Effector memory CD4-positive, alpha-beta T cell (primary cell): ENCODE measurements around the gene ERC2.

Experiments
- DNase-seq, 3 donors: peaks; one replicate each; pipeline ENCODE4 v3.0.0-alpha.2; 2020
- H3K27ac ChIP-seq: 2 replicates; pipeline ENCODE4 v1.7.0; 2013; ENCODE audit warnings: mild to moderate bottlenecking, low read length, moderate library complexity; ENCODE audit not compliant: insufficient read depth, poor library complexity, severe bottlenecking
- H3K27me3 ChIP-seq: replicated peaks from 2 replicates; pipeline ENCODE4 v1.7.0; 2013; ENCODE audit warnings: mild to moderate bottlenecking, low read length; ENCODE audit not compliant: insufficient read depth, control insufficient read depth, poor library complexity, severe bottlenecking
- H3K36me3 ChIP-seq: 2 replicates; pipeline ENCODE4 v1.7.0; 2013; ENCODE audit warnings: mild to moderate bottlenecking, low read length, moderate library complexity; ENCODE audit not compliant: control insufficient read depth, insufficient read depth
- H3K4me1 ChIP-seq: 2 replicates; pipeline ENCODE4 v1.7.0; 2013; ENCODE audit warnings: low read length, mild to moderate bottlenecking; ENCODE audit not compliant: control insufficient read depth, insufficient read depth, poor library complexity, severe bottlenecking
- H3K4me3 ChIP-seq: 2 replicates; pipeline ENCODE4 v1.7.0; 2013; ENCODE audit warnings: low read length, low read depth, mild to moderate bottlenecking; ENCODE audit not compliant: insufficient read depth, poor library complexity, severe bottlenecking
- H3K9me3 ChIP-seq: 2 replicates; pipeline ENCODE4 v1.7.0; 2013; ENCODE audit warnings: mild to moderate bottlenecking, low read length, moderate library complexity; ENCODE audit not compliant: control insufficient read depth

Gene ERC2

DNA sequence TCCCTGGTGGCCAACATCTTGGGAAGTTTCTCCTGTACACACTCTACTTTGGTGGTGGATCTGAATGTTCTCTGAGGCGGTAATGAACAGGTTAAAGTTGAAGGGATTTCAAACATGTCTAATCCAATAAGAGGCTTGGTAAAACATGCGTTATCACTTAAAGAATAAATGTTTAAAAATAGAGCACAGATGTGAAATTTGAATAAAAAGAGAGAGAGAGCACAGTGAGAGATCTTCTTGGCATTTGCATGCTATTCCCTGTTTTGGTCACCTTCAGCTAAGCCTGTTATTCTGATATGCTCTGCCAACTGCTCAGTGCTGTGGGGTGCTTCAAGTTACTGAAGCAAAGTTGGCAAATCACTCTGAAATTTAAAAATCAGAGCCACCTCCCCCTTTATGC, 743.4 kb downstream of the ERC2 start:
- H3K27ac ChIP-seq = no peak overlapping the region
- DNase-seq = no peak
- H3K36me3 ChIP-seq = no peaks in the 10 kb centered on the region
- no peaks in the 10 kb centered on the region for H3K9me3 ChIP-seq
- no peaks in the 10 kb centered on the region for H3K27me3 ChIP-seq
- no peak overlapping the region for H3K4me3 ChIP-seq
- no peaks in the 10 kb centered on the region for H3K4me1 ChIP-seq

DNA sequence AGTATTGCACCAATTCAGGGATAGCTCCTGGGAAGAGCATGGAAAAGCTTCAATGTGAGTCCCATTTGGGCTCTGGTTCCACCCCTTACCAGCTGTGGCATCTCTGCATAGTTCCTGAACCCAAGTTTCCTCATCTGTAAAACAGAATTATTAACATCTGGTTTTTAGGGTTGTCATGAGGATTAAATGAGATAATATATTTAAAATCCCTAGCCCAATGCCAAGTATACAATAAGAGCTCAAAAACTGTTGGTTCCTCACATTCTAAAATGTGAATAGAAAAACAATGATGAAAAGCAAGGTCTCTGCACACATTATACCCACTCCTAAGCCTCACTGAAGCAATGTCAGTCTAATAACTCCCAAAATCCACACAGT, 743.9 kb downstream of the ERC2 start:
- Histone ChIP-seq H3K36me3 (no peaks in the 10 kb centered on the region), H3K4me1 (no peaks in the 10 kb centered on the region), H3K27ac (no peak overlapping the region), H3K27me3 (no peaks in the 10 kb centered on the region), H3K4me3 (no peak overlapping the region), H3K9me3 (no peaks in the 10 kb centered on the region)
- DNase-seq = no peak

DNA sequence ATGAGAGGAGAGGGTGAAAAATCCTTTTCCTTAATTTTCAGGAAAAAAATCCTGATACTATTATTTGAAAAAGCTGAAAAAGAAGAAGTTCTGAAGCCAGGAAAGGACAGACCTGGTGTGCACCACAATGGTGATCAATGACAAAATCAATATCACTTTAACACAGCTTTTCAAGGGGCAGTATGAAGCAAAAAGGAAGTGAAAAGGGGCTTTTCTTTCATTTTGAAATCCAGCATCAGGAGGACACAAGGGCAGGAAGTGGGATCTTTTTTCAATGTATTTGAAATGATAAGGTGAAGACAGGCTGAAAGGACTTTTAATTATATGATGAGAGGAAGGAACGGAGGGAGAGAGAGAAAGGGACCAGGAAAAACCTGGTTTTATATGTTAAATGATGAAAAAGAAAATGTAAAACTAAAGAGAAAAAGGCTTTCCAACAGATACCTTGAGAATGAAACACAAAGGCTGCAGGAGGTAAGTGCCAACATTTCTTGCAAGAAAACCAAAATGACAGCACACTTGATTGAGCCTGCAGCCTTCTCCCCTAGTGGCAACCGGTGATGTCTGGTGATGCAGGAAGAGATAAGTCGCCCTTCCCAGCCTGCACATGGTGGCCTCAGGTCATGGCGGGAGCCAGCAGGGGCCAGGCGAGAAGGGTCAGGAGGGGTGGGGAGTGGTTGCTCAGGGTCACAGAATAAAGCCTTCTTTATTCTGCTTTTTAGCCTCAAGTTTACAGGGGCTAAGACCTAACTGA, 744.4 kb downstream of the ERC2 start:
- Histone ChIP-seq H3K27me3 (no peaks in the 10 kb centered on the region), H3K4me1 (no peaks in the 10 kb centered on the region), H3K9me3 (no peaks in the 10 kb centered on the region), H3K36me3 (no peaks in the 10 kb centered on the region), H3K27ac (no peak overlapping the region), H3K4me3 (no peak overlapping the region)
- DNase-seq = no peak

DNA sequence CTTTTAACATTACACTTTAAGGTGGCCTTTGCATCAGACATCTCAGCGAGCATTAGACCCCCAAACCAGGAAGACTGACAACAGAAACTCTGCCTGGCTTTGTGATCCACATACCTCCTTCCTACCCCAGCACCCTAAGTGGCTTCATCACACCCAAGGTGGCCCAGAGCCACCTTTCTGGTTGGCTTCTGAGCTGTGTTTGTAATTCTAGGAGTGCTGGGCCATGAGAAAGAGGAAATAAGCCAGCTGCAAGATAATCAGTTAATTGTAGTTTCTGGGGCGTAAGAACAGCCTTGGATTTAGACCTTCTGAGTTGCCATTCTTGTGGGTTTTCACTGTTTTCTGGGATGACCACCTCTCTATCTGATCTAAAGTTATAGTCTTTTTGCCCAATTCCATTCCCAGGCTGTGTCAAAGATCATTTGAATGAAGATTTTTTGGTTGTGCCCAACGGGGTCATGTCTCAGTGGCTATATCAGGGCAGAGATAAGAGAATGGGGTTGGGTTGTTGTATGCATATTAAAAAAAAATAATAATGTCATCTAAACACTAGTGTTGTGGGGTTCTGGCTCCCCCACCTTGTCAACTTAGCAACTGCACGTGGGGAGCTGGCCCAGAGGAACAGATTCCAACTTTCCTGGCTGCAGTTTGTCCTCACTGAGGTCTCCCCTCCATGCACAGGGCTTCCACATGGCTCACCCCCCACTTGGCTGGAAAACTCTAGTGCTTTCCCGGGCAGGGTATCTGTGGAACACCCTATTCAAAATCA, 746.4 kb downstream of the ERC2 start:
- no peaks in the 10 kb centered on the region for H3K9me3 ChIP-seq
- no peaks in the 10 kb centered on the region for H3K4me1 ChIP-seq
- H3K27ac ChIP-seq = no peak overlapping the region
- H3K4me3 ChIP-seq = no peak overlapping the region
- no peaks in the 10 kb centered on the region for H3K27me3 ChIP-seq
- H3K36me3 ChIP-seq = no peaks in the 10 kb centered on the region
- no peak for DNase-seq

DNA sequence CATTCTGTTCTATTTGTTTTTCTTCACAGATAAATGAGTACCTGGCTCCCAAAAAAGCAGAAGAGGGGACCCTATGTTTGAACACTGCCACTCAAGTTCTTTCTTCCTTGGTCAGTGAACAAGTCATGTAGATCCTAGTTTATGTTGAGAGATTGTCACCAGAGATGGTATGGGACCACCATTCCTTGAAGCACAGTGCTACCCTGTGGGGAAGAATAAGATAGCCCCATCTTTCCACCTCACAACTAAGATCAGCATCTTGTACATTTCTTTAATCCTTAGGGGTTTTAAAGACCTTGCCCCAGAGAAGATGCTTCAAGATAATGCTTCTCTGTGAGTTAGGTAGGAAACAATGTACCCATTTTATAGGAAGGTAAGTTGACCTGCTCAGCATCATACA, 747.7 kb downstream of the ERC2 start:
- H3K27me3 ChIP-seq = no peaks in the 10 kb centered on the region
- H3K4me3 ChIP-seq = no peak overlapping the region
- H3K4me1 ChIP-seq = no peaks in the 10 kb centered on the region
- H3K27ac ChIP-seq = no peak overlapping the region
- no peaks in the 10 kb centered on the region for H3K36me3 ChIP-seq
- H3K9me3 ChIP-seq = no peaks in the 10 kb centered on the region
- no peak for DNase-seq

DNA sequence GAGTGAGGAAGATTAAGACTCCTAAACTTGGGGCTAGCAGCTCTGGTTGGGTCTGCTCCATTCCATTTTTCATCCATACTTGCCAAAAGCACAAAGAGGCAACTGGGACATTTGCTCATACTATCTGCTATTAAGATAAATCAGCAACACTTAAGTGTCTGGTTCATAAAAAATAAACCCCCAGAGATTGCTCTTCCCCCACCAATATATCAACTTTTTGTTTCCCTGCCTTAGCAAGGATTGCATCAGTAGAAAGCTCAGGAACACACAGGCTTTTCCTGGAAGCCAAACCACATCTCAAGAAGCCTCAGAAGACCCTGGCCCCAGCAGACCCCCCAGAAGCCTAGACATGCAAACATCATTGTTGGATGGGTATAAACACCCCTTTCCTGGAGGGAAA, 748.8 kb downstream of the ERC2 start:
- no peak overlapping the region for H3K27ac ChIP-seq
- DNase-seq = no peak

DNA sequence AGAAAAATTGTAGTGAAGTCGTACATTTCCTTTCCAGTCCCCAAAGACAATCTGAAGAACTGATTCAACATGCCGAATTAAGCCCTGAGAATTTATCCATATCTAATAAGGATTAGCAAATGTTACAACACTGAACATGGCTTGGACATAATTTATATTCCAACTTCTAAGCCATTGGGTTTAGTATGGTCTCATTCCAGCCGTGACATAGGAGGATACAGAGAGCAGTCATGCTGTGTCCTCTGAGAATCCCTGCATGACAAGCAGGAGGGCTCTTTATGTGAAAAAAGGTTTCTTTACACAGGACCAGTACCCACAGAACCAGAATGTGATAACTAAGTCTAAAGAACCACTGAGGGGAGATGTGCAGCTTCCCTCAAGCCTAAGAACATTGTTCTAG, 749.3 kb downstream of the ERC2 start:
- no peaks in the 10 kb centered on the region for H3K9me3 ChIP-seq
- H3K27ac ChIP-seq = no peak overlapping the region
- no peak overlapping the region for H3K4me3 ChIP-seq
- H3K27me3 ChIP-seq = no peaks in the 10 kb centered on the region
- DNase-seq = no peak
- H3K4me1 ChIP-seq = no peaks in the 10 kb centered on the region
- no peaks in the 10 kb centered on the region for H3K36me3 ChIP-seq

More for the DNA sequence above, 748.8 kb downstream of the ERC2 start:
- H3K4me1 ChIP-seq = no peaks in the 10 kb centered on the region
- H3K36me3 ChIP-seq = no peaks in the 10 kb centered on the region
- no peaks in the 10 kb centered on the region for H3K27me3 ChIP-seq
- H3K4me3 ChIP-seq = no peak overlapping the region
- H3K9me3 ChIP-seq = no peaks in the 10 kb centered on the region

DNA sequence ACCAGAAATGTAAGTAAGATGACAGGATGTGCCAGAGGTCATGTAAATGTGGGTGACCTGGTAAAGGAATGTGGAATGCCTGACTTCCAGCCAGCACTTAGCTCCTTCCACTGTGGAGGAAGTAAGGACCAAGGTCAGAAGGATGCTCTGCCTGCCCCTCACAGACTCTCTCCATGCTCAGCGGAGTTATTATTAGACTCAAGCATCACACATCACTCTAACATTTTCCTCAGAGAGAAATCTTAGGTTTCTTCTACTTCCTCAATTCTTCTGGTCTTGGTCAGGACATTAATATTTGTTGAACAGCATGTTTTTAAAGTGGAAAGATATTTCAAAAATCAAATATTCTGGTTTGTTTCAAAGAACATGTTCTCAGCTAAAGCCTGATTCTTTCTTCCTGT, 749.7 kb downstream of the ERC2 start:
- Histone ChIP-seq H3K27ac (no peak overlapping the region), H3K4me3 (no peak overlapping the region), H3K27me3 (no peaks in the 10 kb centered on the region), H3K9me3 (no peaks in the 10 kb centered on the region), H3K4me1 (no peaks in the 10 kb centered on the region), H3K36me3 (no peaks in the 10 kb centered on the region)
- no peak for DNase-seq

DNA sequence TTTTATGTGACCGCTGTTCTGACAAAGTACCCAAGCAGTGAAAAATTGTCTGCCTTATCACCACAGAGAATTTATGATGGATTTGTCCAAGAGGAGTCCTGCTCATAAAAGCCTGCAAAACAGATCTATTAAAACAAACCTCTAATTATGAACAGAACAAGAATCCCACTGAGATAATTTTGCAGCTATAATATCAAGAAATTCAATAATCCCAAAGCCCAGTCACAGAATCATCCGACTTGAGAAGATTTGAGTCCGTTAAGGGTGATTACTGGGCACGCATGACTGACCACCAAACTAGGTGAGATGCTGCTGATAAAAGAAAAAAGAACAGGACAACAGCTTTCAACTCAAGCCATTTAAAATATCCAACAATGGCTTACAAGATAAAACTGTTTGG, 750.2 kb downstream of the ERC2 start:
- Histone ChIP-seq H3K27me3 (no peaks in the 10 kb centered on the region), H3K4me1 (no peaks in the 10 kb centered on the region), H3K4me3 (no peak overlapping the region), H3K36me3 (no peaks in the 10 kb centered on the region), H3K9me3 (no peaks in the 10 kb centered on the region), H3K27ac (no peak overlapping the region)
- DNase-seq = no peak

DNA sequence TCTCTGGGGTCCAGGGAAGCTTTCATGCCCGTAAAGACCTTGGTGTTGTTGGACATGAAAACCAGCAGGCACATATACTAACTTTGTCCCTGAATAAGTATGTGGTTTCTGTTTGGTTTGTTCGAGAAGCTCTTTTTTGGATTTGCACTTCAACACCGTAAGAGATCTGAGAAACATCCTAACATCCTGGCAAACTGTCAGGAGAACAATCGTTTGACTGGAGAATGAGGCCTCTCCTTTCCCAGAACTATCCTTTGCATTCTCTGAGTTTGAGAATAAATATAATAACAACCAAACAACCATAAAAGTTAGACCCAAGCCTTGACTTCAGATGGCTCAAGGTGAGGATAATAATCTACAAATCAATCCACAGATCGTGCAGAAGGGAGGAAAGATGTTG, 750.8 kb downstream of the ERC2 start:
- Histone ChIP-seq H3K27me3 (no peaks in the 10 kb centered on the region), H3K4me3 (no peak overlapping the region), H3K27ac (no peak overlapping the region), H3K9me3 (no peaks in the 10 kb centered on the region), H3K4me1 (no peaks in the 10 kb centered on the region), H3K36me3 (no peaks in the 10 kb centered on the region)
- DNase-seq = no peak
